Activated T-helper 1 cell treated with Interleukin-2 at 50 U/mL for 16 hours (primary cell): ENCODE measurements around the gene SOS1.
"Not testable (repeated sequence)": the region's sequence is repeated elsewhere in the genome, so short reads cannot be mapped to it uniquely, and the experiment has no call there.

Experiments used
- DNase-seq: peaks from one replicate; pipeline ENCODE4 v3.0.0-alpha.2; 2020; ENCODE audit warnings: low read depth

The SOS1 gene

DNA sequence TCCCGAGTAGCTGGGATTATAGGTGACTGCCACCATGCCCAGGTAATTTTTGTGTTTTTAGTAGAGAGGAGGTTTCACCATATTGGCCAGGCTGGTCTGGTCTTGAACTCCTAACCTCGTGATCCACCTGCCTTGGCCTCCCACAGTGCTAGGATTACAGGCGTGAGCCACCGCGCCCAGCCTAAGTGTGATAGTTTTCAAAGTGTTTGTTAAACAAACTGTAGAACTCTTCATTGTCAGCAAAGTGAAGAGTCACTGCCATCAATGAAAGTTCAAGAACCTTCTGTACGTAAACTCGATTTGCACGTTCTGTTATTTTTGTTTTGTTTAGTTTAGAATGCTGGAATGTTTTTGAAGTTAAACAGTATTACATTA lies 18.0 kb upstream of the SOS1 start:
- no peak for DNase-seq

- not testable (repeated sequence) for DNase-seq
These were observed 17.5 kb upstream of the SOS1 start for GRCh38 chr2:39138187-39138836.

DNA sequence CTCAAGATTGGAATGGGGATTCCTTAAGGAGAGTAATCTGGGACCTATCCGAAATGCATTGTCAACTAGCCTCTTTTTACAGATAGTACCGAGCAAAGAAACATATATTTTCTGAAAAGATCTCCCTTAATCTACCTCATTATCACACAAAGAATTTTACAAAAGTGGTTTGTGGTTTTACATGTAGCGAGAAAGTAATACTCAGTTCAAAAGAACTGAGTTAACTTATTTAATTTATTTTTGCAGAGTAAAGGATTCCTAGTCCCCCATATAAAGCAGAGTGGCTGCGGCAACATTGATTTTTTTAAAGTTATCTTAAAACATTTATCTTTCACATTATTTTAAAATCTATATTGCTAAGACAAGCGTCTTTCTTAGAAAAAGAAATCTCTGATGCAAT lies 15.9 kb upstream of the SOS1 start:
- no peak for DNase-seq

DNA sequence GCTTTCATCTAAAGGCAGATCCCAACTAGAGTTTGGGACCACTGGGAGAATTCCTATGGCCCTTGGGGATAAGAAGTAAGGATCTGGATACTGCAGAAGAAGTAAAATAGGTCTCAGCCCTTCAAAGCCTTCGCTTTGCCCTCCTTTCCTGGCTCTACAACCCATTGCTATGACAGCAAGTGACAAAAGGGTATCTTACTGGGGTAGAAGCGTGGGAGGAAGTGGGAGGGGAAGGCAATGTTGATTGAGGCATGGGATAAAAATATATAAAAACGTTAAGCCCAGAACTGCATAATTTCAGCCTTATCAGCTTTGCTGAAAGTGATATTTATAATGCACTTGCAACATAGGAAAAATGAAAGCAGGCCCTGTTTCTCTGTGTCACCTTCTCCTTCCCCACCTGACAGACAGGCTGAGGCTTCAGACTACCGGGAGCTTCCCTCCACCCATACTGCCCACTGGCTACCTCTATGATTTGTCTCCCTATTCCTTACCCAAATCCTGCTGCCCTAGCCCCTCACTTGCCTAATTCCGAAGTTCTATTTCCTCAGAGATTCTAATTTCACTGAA lies 14.9 kb upstream of the SOS1 start:
- no peak for DNase-seq

GRCh38 chr2:39133215-39133851 lies 12.5 kb upstream of the SOS1 start:
- no peak for DNase-seq

GRCh38 chr2:39128919-39129391 lies 8.1 kb upstream of the SOS1 start:
- peak; percentile 35 for DNase-seq

GRCh38 chr2:39127973-39128372 lies 7.1 kb upstream of the SOS1 start:
- DNase-seq = peak; percentile 33

- peak; percentile 13 for DNase-seq
These were observed 3.9 kb upstream of the SOS1 start for GRCh38 chr2:39124746-39125057.

- DNase-seq = peak; percentile 95
These were observed 3.3 kb upstream of the SOS1 start for GRCh38 chr2:39124000-39124745.

DNA sequence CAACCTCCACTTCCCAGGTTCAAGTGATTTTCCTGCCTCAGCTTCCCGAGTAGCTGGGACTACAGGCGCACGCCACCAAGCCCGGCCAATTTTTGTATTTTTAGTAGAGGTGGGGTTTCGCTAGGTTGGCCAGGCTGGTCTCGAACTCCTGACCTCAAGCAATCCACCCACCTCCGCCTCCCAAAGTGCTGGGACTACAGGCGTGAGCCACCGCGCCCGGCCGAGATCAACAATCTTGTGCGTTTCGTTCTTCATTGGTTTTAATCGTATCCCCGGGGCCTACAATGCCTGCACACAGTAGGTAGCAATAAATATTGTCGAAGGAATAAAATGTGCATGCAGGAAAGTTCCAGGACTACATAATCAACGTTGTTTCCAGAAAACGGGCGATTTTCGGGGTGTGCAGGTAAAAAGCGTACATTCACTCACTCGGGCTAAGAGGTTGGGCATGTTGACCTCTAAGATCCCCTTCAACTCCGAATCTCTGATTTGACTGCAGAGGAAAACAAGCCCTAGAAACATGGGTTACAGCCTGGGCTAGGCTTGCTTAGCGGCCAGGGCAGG lies 2.7 kb upstream of the SOS1 start:
- DNase-seq = no peak

GRCh38 chr2:39121523-39122063 lies 742 bp upstream of the SOS1 start:
- DNase-seq = no peak

- DNase-seq = no peak
These were observed 405 bp downstream of the SOS1 start for GRCh38 chr2:39120521-39120770.

DNA sequence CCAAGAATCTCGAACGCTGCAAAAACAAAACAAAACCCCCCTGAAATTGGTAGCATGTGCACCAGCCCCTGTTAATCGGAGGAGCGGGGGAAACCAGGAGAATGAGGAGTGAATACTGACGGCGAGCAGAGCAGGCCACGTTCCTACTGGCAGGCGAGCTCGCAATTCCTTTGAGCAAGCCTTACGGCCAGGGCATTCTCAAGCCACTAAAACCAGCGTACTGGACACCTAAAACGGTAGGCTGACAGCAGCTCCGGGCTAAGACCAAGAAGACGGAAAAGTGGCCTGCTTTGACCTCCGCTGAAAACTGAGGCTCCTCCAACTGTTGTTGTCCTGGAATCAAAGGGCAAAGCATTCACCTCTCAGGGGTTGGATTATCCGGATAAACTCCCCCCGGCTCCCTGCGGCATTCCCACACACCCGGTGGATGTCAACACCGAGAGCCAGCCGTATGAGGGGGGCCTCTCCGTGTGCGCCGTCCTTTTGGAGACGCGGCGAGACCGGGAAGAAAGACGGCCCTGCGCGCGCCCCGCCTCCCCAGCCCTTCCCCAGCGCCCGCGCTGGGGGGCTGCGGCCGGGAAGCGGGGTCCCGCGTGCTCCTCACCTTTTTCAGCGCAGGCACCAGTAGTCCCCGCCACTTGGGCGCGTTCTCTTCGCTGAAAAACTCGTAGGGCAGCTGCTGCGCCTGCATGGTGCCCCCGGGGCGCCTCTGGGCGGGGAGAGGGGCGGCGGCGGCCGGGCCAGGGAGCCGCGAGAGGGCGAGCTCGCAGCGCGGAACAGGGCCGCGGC lies 925 bp downstream of the SOS1 start:
- peak; percentile 55 for DNase-seq

DNA sequence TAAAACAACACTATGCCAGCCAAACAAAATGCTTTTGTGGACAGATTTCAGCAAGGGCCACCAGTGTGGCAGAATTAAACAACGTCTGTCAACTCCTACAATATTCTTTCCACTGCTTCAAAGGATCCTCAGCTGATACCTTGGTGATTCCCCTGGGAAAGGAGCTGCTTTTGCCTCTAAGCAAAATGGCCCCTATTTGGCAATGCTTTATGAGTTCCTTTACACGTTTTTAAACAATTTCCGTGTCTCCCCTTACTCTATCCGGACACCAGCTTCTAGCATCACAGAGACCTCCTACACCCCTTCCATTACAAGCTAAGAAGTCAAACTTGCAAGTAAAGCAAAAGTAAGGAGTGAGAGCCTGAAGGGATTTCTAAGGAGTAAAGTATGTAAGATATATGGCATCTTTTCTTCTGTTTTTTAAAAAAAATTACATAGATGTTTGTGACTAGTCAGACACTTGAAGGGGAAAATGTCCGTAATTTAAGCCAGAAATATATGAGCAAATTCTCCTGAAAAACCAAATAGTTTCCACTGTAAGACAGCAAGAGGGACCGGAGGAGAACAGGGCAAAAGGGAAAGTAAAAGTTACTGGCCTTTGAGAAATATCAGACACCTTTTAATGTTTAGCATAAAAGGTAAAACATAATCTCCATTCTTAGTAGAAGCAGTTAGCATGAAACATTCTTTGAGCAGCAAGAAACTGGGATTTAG lies 1.9 kb downstream of the SOS1 start:
- DNase-seq = no peak

GRCh38 chr2:39115556-39115955 lies 5.3 kb downstream of the SOS1 start:
- no peak for DNase-seq

- no peak for DNase-seq
These were observed 6.1 kb downstream of the SOS1 start for GRCh38 chr2:39114771-39115170.

DNA sequence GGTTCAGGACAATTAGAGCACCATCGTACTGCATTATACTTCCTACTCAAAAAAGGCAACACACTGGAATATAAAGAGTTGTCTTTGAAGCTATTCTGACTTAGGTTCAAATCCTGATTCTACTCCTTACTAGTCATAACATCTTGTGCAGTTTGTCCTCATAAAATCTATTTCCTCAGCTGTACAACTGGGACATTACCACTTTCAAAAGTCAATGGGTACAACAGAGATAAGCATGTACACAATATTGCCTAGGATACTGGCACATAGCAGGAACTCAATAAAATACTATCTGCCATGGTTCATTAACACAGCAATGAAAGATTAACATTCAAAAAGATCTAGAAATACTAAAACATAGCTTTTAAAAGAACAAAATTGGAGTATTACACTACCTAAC lies 11.3 kb downstream of the SOS1 start:
- DNase-seq = no peak

GRCh38 chr2:39108377-39108776 lies 12.5 kb downstream of the SOS1 start:
- no peak for DNase-seq

GRCh38 chr2:39107724-39108273 lies 13.1 kb downstream of the SOS1 start:
- no peak for DNase-seq

- DNase-seq = no peak
These were observed 13.7 kb downstream of the SOS1 start for GRCh38 chr2:39107156-39107555.
